DOHH2 (cell line): ENCODE measurements around the gene RAD9A.

Source experiments
- EZH2phosphoT487 ChIP-seq: fragments of 200-600 bp; sonication (generic); IDR thresholded peaks from 2 replicates; pipeline ENCODE4 v1.6.1; 2017; ENCODE audit warnings: borderline replicate concordance, mild to moderate bottlenecking, antibody characterized with exemption, low read length, moderate library complexity, mixed read lengths
- TF ChIP-seq, protein P1 (sequence below): fragments of 200-600 bp; sonication (generic); IDR thresholded peaks from one replicate; pipeline ENCODE4 v1.5.1; 2014; ENCODE audit warnings: antibody characterized with exemption, mild to moderate bottlenecking, low read depth, low read length; ENCODE audit not compliant: poor library complexity, severe bottlenecking

DNA sequence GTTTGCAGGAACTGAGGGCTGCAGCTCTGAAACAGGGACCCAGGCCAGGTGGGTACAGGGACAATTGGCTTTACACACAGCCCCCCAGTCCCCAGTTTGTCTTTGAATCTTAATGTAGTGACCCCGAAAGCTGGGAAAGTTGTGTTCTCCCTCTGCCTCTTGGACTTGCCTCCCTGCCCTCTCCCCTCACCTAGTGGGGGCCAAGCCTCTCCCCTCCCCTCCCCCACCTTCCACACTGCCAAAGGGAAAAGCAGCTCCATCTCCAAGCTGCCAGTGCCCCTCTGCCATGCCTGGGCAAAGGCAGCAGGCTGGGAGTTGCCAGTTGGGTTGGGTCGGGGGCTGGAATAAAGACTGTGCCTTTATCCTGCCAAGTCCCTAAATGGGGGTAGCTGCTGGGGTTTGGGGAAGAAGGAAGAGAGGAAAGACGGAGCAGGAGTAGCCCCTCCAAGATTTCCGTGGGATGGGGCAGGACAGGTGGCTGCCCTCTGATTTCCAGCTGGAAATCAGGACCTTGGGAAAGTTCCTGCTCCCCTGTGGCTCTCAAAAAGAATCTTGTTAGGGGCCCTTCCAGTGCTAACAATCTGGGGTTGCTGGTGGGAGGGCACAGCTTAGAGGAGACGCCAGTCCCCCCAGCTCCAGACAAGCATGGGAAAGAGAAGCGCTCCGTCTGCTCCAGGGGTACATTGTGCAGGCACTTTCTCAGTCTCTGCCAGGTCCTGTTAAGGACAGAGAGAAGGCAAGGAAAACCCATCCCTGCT, 15.5 kb upstream of the RAD9A start:
- TF ChIP-seq, protein P1, sequence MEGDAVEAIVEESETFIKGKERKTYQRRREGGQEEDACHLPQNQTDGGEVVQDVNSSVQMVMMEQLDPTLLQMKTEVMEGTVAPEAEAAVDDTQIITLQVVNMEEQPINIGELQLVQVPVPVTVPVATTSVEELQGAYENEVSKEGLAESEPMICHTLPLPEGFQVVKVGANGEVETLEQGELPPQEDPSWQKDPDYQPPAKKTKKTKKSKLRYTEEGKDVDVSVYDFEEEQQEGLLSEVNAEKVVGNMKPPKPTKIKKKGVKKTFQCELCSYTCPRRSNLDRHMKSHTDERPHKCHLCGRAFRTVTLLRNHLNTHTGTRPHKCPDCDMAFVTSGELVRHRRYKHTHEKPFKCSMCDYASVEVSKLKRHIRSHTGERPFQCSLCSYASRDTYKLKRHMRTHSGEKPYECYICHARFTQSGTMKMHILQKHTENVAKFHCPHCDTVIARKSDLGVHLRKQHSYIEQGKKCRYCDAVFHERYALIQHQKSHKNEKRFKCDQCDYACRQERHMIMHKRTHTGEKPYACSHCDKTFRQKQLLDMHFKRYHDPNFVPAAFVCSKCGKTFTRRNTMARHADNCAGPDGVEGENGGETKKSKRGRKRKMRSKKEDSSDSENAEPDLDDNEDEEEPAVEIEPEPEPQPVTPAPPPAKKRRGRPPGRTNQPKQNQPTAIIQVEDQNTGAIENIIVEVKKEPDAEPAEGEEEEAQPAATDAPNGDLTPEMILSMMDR = no peak
- no peak for TF ChIP-seq EZH2phosphoT487
